ENCODE measurements around the gene PSMD5. TPM values are rescaled to one million over a fixed set of nuclear protein-coding genes. Genes with fewer than 3 reads are reported as not detected.

Gene PSMD5
- polyA plus RNA-seq, 1 of the 3 experiments (the other 2 are of a cell fraction), result 13.7 TPM

GRCh38 chr9:120815075-120815474 lies 27.6 kb downstream of the PSMD5 start:
- ChIA-PET POLR2A (no interaction called here), CTCF (no interaction called here)
- Histone ChIP-seq H4K20me1 (ENCODE audit: insufficient read depth) (no peaks in the 10 kb centered on the region), H3K36me3 (replicated peaks in 1 of 2; ENCODE audit: control insufficient read depth in 1 of 2, insufficient read depth in 2 of 2, low read length in 1 of 2) (peaks cover 48 to 56% of the 10 kb centered on the region in 2 experiments), H3K9ac (no peak overlapping the region), H3K4me1 (ENCODE audit: control insufficient read depth in 1 of 2, insufficient read depth in 2 of 2, low read depth in 1 of 2, low read length in 1 of 2) (no peaks in the 10 kb centered on the region), H3K27me3 (ENCODE audit: insufficient read depth) (no peaks in the 10 kb centered on the region), H3K9me2 (no peaks in the 10 kb centered on the region), H3K4me2 (no peak overlapping the region), H3K4me3 (ENCODE audit: low read depth in 2 of 2, low read length in 1 of 2) (no peak overlapping the region), H2AFZ (ENCODE audit: low read depth) (no peak overlapping the region), H3K27ac (ENCODE audit: low read depth in 2 of 2, low read length in 1 of 2) (no peak overlapping the region), H3K79me2 (ENCODE audit: insufficient read depth) (no peaks in the 10 kb centered on the region), H3F3A (replicated peaks; ENCODE audit: insufficient read depth) (peaks cover 6% of the 10 kb centered on the region), H3K9me3 (no peaks in the 10 kb centered on the region)
- DNase-seq, result no peak
- no peak for TF ChIP-seq SIN3A (IDR thresholded peaks at IDR 0.05; ENCODE audit: borderline replicate concordance, low read depth, low read length)
- no peak for TF ChIP-seq PBX3 (IDR thresholded peaks at IDR 0.05)
- no peak for TF ChIP-seq MAX (IDR thresholded peaks at IDR 0.05; ENCODE audit: low read depth)
- TF ChIP-seq ZBTB33 (IDR thresholded peaks at IDR 0.05; ENCODE audit: borderline replicate concordance, low read depth), result no peak
- no peak for TF ChIP-seq NRF1 (IDR thresholded peaks at IDR 0.05; ENCODE audit: low read depth, low read length)
- TF ChIP-seq FOXJ3 (CRISPR knock-in tag; IDR thresholded peaks at IDR 0.05), result no peak
- TF ChIP-seq CHD2 (IDR thresholded peaks at IDR 0.05; ENCODE audit: low read length, partially characterized antibody), result no peak
- WGBS (ENCODE audit: low lambda C conversion rate), result 98% methylated on average over 4 of the region's 4 CpGs

GRCh38 chr9:120808931-120809330 lies 33.8 kb downstream of the PSMD5 start:
- Histone ChIP-seq H3K9me3 (peaks cover 34% of the 10 kb centered on the region), H3K4me1 (ENCODE audit: control insufficient read depth in 1 of 2, insufficient read depth in 2 of 2, low read depth in 1 of 2, low read length in 1 of 2) (no peaks in the 10 kb centered on the region), H3K27me3 (ENCODE audit: insufficient read depth) (no peaks in the 10 kb centered on the region), H3K4me2 (no peak overlapping the region), H3K9me2 (no peaks in the 10 kb centered on the region), H3K27ac (ENCODE audit: low read depth in 2 of 2, low read length in 1 of 2) (no peak overlapping the region), H3K36me3 (replicated peaks in 1 of 2; ENCODE audit: control insufficient read depth in 1 of 2, insufficient read depth in 2 of 2, low read length in 1 of 2) (peaks cover 0 to 28% of the 10 kb centered on the region in 2 experiments), H3K79me2 (ENCODE audit: insufficient read depth) (no peaks in the 10 kb centered on the region), H3K4me3 (ENCODE audit: low read depth in 2 of 2, low read length in 1 of 2) (no peak overlapping the region), H3K9ac (no peak overlapping the region), H3F3A (replicated peaks; ENCODE audit: insufficient read depth) (peaks cover 12% of the 10 kb centered on the region), H2AFZ (ENCODE audit: low read depth) (no peak overlapping the region), H4K20me1 (ENCODE audit: insufficient read depth) (no peaks in the 10 kb centered on the region)
- TF ChIP-seq JUND (IDR thresholded peaks at IDR 0.05) (no peak), RCOR1 (IDR thresholded peaks at IDR 0.05; ENCODE audit: low read length) (no peak), NFIC (IDR thresholded peaks at IDR 0.05; ENCODE audit: borderline replicate concordance) (no peak), CHD2 (IDR thresholded peaks at IDR 0.05; ENCODE audit: low read length, partially characterized antibody) (no peak), GABPA (IDR thresholded peaks at IDR 0.05; ENCODE audit: low read depth) (no peak), GATA2 (CRISPR knock-in tag; IDR thresholded peaks at IDR 0.05) (no peak), RAD21 (IDR thresholded peaks at IDR 0.05; ENCODE audit: low read length) (no peak), MAX (IDR thresholded peaks at IDR 0.05; ENCODE audit: low read depth) (no peak), FOXM1 (IDR thresholded peaks at IDR 0.05; ENCODE audit: low read depth) (no peak), MEF2A (IDR thresholded peaks at IDR 0.05; ENCODE audit: borderline replicate concordance, low read depth) (no peak), FOSL2 (IDR thresholded peaks at IDR 0.05; ENCODE audit: borderline replicate concordance, low read depth) (no peak)
- CTCF ChIA-PET, result no interaction called here
- DNase-seq, result no peak
- POLR2A ChIA-PET, result no interaction called here

All from SK-N-SH (cell line).